HG03439 (cell line): ENCODE data around the gene TMEM97.
A peak's percentile ranks its signal among the peaks of the same experiment; 100 is the strongest.
"Not testable (repeated sequence)": the region's sequence is repeated elsewhere in the genome, so short reads cannot be mapped to it uniquely, and the experiment has no call there.

Source experiments
- ATAC-seq: cut with Tn5 transposase; IDR thresholded peaks from one replicate; pipeline ENCODE4 v1.9.1; 2021; ENCODE audit warnings: mild to moderate bottlenecking, moderate library complexity; ENCODE audit not compliant: unreplicated experiment

Gene TMEM97

GRCh38 chr17:28335959-28336871 lies 17.2 kb downstream of the TMEM97 start:
- no peak for ATAC-seq

- no peak for ATAC-seq
Measured at GRCh38 chr17:28338056-28338768, 19.2 kb downstream of the TMEM97 start.

GRCh38 chr17:28338769-28339212 lies 19.8 kb downstream of the TMEM97 start:
- ATAC-seq: not testable (repeated sequence)

- no peak for ATAC-seq
Measured at GRCh38 chr17:28339431-28339830, 20.4 kb downstream of the TMEM97 start.

GRCh38 chr17:28340374-28340773 lies 21.4 kb downstream of the TMEM97 start:
- no peak for ATAC-seq

GRCh38 chr17:28341516-28341915 lies 22.5 kb downstream of the TMEM97 start:
- ATAC-seq: no peak

GRCh38 chr17:28342313-28342712 lies 23.3 kb downstream of the TMEM97 start:
- no peak for ATAC-seq

GRCh38 chr17:28343491-28343932 lies 24.5 kb downstream of the TMEM97 start:
- no peak for ATAC-seq

- ATAC-seq: no peak
Measured at GRCh38 chr17:28344011-28344410, 25.0 kb downstream of the TMEM97 start.

- no peak for ATAC-seq
Measured at GRCh38 chr17:28344435-28344901, 25.5 kb downstream of the TMEM97 start.

GRCh38 chr17:28345419-28346198 lies 26.6 kb downstream of the TMEM97 start:
- ATAC-seq: no peak

GRCh38 chr17:28346199-28346580 lies 27.2 kb downstream of the TMEM97 start:
- no peak for ATAC-seq

- ATAC-seq: no peak
Measured at GRCh38 chr17:28346746-28347246, 27.8 kb downstream of the TMEM97 start.

- ATAC-seq: no peak
Measured at GRCh38 chr17:28347261-28347891, 28.4 kb downstream of the TMEM97 start.

- no peak for ATAC-seq
Measured at GRCh38 chr17:28348979-28349378, 30.0 kb downstream of the TMEM97 start.

- no peak for ATAC-seq
Measured at GRCh38 chr17:28350271-28350670, 31.3 kb downstream of the TMEM97 start.

GRCh38 chr17:28357061-28357900 lies 38.3 kb downstream of the TMEM97 start, which contains the start of gene POLDIP2:
Gene POLDIP2 (minus strand): TSS chr17:28357527. CDS start chr17:28357448, 79 bp downstream.
- ATAC-seq: peak; percentile 94

GRCh38 chr17:28357901-28358197 lies 38.8 kb downstream of the TMEM97 start:
- no peak for ATAC-seq

GRCh38 chr17:28363186-28363585 lies 44.2 kb downstream of the TMEM97 start:
- no peak for ATAC-seq
